Kasumi-1 (cell line): ENCODE data around the gene SHB.
"Not testable (repeated sequence)": the region's sequence is repeated elsewhere in the genome, so short reads cannot be mapped to it uniquely, and the experiment has no call there.

Experiments
- DNase-seq, 2 experiments: peaks; one replicate each; lab custom pipeline; 2025; lab: John Stamatoyannopoulos, UW

The SHB gene

DNA sequence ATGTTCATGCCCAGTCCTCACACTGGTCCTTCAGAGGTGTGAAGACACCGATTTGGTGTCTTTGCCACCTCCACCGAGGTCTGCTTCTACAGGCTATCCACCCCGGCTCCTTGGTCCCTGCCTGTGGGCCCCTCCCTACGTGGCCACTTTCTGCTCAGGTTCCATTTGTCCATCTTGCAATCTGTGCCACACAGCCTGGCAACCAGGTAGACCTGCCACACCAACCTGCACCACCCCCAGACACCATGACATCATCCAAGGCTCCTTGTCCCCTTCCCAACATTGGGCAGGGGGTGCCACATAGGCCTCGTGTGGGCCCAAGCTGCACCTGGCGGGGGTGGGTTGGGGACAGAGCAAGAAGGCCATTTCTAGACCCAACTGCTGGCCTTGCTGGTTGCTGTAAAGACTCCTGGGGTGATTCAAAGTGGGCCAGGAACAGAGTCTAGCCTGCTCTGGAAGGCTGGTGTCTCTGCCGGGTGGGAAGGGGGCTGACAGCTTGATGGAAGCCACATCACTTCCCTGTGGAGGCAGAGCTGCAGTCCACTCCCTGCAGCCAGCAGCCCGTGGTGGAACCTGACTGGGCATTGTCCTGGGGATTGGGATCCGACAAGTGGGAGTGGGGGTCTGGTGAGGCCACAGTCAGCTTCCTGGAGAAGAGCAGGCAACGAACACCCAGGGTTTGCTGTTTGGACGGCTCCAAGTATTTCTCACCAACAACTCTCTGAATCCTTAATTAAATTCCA, 99.3 kb downstream of the SHB start:
- DNase-seq: no peak

DNA sequence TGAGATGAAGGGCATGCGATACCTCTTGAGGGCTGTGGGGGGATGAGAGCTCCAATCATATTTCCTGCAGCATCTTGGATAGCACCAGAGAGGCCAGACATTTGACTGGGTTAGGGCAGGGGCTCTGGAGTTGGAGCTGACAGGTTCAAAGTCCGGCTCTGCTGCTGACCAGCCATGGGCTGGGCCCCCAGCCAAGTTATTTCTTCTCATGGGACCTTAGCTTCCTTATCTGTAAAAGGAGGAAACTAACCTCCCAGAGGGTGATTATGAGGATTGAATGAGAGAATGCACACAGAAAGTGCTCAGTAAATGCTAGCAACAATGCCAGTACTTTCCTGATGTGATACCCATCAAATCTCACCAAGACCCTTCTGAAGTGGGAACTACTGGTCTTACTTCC, 99.9 kb downstream of the SHB start:
- no peak for DNase-seq

DNA sequence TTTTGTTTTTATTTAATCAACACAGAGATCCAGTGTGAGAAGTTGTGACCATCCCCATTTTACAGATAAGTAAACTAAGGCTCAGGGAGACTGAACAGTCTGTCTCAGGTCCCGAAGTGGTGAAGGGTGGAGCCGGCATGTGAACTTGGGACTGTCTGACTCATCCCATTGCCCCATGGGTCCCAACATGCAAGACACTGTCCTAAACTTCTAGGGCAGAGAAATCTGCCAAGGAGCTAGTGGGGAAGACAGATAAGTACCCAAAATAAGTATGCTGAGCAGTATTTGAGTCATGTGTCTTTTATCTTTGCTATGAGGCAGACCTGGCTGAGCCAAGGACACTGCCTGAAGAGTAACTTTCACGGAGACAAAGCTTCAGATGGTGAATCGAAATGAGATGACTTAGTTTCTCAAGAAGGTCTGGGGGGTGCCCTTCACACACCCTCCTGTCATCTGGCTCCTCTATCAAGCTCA, 100.8 kb downstream of the SHB start:
- no peak for DNase-seq

DNA sequence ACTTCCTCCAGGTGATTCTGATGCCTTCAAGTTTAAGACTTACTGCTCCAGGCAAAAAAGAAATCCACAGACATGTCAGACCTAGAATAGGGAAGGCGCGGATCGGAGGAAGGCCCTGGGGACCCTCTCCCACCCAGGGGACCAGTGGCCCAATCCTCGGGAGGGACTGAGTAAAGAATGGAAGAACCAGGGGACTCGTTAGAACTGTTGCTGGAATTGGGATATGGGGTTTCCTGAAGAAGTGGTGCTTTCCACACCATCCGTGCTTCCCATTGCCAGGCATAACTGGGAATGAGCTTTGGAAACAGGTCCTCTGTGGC, 101.3 kb downstream of the SHB start:
- DNase-seq: no peak

DNA sequence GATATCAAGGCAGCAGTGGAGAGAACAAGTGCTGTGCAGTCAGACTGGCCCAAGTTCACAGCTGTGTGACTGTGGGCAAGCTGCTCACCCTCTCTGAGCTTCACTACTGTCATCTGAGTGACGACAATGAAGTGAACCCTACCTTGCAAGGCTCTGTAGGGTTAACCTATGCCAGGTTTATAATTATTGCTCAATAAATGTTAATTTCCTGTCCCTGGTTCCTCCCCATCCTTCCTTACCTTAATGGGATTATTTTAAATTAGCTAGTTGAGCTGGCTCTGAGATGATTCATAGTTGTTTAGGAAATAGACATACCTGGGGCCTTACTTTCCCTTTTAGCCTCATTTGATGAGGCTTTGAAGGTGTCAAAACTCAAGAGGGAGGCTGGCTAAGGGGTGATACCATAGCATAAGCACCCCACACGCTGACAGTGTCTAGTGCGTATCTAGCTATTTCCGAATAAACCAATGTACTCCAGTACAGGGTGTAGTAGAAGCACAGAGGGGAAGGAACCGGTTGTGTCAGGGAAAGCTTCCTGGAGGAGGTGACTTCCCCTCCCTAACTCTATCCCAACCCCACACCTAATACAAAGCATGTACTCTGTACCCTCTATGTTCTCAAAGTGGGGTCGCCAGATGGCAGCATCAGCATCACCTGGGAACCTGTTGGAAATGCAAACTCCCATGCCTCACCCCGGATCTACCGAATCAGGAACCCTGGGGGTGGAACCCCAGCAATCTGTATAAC, 101.8 kb downstream of the SHB start:
- no peak for DNase-seq

DNA sequence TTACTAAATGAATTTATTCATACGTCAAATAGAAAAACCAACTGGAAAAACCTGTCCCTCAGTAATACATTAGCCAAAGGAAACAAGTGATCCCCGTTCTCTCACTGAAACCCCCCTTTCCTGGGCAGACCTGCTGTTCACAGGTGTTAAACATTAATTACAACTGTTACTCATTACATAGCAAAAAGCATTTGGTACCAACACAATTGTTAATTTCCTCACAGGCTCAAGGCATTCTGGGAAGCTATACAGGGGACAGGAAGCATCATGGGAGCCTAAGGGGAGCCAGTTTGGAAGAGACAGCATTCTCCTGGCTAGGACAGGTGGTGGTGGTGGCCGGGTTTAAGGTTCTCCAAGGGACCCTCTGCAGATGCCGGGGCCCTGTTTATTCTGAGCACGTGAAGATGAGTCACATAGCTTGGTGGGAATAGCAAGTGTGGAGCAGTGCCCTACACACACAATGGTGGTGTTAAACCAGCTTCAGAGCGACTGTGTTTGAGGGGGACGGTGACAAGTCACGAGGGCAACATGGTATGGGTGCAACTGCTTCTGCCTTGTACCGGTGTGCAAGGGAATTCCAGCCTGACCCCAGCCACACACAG, 102.5 kb downstream of the SHB start:
- DNase-seq: no peak

DNA sequence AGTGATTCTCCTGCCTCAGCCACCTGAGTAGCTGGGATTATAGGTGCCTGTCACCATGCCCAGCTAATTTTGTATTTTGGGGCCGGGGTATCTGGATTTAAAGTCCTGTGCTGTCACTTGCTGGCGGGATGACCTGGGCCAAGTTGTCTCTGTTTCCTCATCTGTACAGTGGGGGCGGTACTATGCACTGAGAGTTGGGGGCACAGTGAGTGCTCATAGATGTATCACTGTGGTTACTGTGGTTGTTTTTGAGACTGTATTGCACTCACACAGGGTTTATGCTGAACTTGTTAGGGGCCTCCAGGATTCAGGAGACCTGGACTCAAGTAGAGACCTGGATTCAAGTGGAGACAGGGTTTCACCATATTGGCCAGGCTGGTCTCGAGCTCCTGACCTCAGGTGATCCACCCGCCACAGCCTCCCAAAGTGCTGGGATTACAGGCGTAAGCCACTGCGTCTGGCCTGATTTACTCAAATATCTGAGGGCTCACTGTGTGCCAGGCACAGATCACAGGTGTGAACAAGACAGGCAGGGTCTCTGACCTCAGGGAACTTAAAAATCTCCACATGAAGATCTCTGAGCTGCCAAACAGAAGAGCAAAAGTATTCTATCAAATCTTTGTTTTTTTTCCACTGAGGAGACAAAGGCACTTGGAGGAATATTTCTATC, 103.2 kb downstream of the SHB start:
- not testable (repeated sequence) for DNase-seq

DNA sequence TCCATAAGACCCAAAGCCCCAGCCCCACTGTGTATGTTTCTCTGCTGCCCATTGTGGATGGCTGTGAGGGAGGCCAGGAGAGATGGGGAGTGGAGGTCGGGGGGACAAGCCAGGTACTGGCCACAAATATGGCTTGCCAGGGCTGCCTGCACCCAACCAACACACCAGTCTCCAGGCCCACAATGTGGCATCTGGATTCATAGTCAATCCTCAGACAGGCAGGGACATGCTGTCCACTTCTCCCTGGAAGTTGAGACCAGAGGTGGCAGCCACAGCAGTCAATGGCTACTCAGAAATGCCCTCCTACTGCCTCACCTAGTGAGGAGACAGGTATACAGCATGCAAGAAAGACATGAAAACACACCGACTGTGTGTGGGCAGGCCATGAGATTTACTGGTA, 103.9 kb downstream of the SHB start:
- no peak for DNase-seq

DNA sequence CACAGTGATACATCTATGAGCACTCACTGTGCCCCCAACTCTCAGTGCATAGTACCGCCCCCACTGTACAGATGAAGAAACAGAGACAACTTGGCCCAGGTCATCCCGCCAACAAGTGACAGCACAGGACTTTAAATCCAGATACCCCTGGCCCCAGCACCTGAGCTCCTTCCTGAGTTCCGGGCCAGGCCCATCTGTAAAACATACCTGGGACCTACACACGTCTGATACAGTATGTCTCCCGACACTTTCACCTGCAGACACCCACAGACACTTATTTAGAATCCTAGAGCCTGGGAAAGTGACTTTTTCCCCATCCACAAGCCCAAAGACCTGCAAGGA, 104.3 kb downstream of the SHB start:
- no peak for DNase-seq

DNA sequence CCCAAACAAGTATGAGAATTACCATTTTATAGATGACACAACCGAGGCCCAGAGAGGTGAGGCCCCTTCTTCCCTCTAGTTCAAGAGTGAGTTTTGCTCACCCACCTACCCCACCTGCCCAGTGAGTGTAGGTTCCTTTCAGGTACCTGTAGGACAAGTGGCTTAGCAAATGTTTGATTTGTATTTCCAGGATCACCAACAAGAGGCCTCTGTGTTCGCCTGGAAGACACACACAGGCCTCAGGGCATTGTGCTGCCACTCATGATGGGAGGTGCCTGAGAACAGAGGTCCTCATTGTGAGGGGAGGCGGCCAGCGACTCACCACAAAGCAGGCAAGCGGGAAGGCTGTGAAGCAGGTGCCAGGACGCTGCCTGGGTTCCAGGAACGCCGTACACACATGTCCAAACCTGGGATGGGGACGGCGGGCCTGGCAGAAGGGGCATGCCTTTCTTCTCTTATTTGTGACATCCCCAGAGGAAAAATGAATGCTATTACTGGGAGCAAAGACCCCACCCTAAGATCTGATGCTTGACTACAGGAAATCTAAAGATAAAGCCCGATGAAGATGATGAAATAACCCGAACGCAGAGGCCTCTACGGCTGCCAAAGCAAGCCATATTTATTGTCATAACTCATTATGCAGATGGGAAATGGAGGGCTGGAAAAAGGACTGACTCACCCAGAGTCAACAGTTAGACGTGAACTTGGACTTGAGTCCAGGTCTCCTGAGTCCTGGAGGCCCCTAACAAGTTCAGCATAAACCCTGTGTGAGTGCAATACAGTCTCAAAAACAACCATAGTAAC, 104.9 kb downstream of the SHB start:
- no peak for DNase-seq

DNA sequence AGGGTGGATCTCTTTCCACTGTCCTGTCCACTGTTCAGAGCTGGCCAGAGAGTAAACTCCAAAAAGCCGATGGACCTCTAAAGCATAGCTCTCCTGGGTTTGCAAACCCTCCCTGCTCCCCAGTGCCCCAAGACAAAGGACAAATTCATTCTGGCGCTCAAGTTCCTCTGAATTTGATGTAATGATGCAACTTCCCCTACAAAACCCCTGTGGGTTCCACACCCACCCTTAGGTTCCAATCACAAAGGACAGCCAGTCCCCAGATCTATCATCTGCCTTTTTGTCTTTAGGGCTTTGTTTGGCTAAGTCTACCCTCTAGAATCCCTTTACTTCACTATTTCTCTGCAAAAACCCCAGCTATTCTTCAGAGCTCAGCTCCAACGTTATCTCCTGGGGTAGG, 107.7 kb downstream of the SHB start:
- peak; percentile 60 to 61 for DNase-seq

DNA sequence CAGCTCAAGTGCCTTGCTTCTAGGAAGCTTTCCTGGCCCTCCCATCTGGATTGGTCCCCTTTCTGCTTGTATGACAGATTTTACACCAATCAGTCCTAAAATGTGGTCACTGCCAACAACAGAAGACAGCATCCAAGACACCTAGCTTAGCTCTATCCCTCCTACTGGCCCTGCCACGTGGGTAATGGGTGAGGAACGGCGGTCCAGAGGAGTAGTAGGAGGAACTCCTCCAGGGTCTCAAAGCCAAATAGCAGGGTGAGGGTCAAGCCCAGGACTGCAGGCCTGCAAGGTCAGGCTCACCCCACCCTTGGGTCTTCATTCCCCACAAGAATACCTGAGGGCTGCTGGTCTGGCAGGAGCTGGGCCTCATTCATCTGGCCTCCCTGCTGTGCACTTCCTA, 108.4 kb downstream of the SHB start:
- no peak for DNase-seq

DNA sequence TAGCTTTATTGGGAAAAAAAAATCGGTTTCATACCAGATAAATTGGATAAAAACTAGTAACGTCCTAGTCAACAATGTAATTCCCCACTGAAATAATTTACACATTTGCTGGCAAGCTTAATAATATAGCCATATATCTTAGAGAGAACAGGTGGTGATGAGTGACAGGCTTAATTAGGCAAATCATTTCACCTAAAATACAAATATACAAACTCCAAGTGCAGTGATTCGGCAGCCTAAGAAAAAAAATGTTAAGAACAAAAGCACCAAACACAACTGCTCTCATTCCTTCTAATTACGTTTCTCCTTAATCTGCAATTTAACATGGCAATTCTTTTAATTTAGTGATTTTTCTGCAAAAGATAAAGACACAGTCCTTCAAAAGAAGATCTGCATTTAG, 109.1 kb downstream of the SHB start:
- no peak for DNase-seq

DNA sequence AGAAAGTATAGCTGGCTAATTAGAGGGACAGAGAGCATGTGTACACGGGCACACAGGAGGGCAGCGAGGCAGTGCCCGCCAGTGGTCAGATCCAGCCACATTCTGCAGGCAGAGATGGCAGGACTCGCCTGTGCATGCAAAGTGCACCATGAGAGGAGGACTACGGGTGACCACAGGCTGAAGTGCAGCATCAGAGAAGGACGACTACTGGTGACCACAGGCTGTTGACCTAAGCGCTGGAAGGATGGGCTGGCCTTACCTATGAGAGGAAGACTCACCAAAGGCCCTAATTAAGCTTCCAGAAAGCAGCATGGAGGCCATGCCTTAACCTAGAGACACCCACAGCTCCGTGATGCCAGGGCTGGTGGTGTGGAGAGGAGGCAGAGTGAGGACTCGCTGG, 110.9 kb downstream of the SHB start:
- no peak for DNase-seq

DNA sequence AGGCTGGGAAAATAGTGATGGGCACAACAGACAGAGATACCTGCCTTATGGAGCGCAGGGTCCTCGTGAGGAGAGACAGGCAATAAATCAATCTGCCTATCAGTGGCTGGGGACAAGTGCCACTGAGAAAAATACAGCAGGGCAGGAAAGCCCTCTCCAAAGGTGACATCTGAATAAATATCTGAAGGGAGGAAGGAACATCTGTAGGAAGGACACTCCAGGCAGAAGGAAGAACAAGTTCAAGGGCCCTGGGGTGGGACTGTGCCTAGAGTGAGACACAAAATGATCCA, 111.4 kb downstream of the SHB start:
- DNase-seq: no peak

DNA sequence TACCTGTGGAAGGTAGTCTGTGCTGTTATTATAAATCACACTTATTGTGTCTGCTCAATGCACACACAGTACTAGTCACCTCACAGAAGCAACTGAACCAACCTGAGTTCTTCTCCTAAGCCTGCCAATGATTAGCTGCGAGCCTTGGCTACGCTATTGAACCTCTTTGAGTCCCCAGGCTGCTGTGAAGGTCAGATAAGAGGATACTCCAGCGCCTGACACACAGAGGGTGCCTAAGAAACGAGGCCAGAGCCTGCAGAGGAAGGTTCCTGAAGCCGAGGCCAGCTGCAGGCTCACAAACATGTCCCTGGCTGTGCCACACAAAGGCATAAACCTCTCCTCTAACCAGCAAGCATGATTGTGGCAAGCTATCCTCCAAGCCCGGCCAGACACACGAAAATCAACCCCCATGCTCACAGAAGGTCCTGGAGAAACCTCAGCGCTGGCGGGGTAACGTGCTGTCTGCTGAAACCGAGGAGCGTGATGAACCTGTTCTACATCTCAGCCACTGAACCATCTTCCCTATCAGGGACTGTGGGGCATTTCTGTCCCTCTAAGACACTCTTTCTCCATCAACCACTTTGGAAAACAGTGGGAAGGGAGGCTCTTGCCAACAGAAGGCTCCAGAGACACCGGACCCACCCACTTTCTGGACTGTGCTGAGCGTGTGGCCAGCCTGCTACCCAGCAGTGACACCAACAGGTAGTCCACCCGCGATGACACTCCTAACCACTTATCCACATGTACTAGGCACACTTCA, 111.9 kb downstream of the SHB start:
- no peak for DNase-seq

DNA sequence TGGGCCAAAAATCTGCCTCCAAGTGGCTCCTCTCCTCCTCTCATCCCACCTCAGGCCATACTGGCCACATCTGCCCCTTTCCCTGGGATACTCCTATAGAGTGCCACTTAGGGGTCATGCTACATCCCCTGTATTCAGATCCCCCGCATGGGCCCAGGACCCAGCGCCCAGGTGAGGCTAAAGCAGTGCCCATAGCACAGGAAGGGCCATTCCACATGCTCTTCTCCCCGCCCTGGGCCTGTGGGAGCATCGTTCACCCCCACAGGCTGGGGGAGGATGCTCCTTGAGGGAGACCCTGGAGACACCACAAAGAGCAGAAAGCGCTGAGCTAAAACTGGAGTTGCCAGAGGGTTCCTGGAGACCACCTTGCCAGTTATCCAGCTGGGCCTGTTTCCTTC, 112.6 kb downstream of the SHB start:
- no peak for DNase-seq

DNA sequence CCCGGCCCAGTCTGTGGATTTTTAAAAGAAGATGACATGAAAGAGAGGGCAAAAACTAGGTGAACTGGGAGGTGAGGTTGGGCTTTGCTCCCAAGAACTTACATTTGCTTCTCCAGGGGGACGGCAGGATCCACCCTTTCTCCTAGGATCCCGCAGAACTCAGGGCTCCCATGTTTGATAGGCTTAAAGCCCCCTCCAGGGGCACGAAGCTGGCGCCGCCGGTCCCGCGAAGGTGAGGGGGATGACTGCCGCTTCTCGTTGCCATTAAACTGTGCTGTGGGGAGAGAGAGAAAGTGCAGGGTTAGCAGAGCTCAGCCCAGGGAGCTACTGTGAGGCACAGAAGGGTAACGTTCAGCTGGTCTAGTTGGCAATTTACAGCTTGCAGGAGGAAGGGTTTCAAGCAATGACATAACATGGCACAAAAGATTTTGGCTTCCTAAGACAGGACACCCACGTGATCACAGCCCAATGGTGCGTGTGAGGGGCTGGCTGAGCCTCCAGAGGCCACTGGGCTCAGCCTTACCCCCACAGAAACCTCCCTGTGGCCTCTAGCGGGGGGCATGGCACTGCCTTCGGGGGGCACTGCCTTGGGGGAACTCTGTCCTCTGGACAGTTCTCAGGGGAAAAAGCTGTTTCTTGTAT, 113.1 kb downstream of the SHB start:
- no peak for DNase-seq

DNA sequence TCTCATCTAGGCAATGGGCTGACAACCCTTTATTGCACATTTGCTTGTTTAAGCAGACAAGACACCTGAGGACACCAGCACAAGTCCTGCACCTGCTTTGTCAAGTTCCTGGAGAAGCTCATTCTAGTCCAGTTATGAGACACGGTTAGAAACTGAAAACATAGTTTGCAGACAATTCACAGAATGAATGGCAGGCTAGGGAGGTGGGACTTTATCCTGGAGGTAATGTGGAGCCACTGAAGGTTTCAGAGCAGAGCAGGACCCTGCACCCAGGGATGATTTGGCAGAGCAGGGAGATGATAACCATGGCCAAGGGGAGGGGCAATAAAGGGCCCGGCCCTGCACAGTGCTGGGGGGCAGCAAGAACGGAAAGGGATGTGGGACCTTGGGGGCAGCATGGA, 114.4 kb downstream of the SHB start:
- no peak for DNase-seq

DNA sequence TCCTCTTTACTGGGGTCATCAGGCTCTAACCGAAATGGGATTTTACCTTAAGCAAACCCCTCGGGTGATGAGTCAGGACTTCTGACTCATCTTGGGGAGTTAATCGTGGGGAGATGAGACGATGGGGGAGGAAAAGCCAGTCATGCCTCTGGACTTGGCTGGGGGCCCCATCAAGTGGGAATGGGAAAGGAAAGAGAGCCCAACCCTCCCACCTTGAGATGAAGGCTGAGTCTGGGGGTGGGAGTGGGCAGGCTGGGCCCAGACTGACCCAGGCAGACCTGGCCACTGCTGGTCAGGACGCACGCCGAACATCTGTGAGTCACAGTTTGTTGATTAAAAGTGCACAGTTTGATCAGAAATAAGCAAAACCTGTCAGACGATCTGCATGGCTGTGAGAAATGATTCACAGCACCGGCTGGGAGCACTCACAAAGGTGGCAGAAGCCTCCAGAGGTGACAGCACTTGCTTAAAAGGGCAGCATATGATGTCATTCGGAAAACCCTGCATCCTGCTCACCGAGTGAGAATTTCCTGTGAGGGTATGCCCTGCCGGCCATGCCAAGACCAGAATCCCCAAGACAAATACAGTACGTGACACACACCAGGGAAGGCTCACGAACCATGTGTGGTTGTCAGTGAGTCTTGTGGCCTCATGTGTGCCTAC, 115.1 kb downstream of the SHB start:
- no peak for DNase-seq
